Ureter (tissue), 1 donor: ENCODE measurements around the gene CD93. TPM values are rescaled to one million over a fixed set of nuclear protein-coding genes. Genes with fewer than 3 reads are reported as not detected.
A peak's percentile ranks its signal among the peaks of the same experiment; 100 is the strongest.

Experiments used
- DNase-seq: peaks from one replicate; pipeline ENCODE4 v3.0.0-alpha.2; 2020; ENCODE audit warnings: low spot score
- total RNA-seq: library from RNA; stranded (reverse); gene quantifications from one replicate; pipeline ENCODE4 v1.2.4, GENCODE V29; 2023
- donor health status: DM: yes; HTN: yes; CAD: no.

Gene CD93
- total RNA-seq, 1 donor from 2014 or later = 53.7 TPM

DNA sequence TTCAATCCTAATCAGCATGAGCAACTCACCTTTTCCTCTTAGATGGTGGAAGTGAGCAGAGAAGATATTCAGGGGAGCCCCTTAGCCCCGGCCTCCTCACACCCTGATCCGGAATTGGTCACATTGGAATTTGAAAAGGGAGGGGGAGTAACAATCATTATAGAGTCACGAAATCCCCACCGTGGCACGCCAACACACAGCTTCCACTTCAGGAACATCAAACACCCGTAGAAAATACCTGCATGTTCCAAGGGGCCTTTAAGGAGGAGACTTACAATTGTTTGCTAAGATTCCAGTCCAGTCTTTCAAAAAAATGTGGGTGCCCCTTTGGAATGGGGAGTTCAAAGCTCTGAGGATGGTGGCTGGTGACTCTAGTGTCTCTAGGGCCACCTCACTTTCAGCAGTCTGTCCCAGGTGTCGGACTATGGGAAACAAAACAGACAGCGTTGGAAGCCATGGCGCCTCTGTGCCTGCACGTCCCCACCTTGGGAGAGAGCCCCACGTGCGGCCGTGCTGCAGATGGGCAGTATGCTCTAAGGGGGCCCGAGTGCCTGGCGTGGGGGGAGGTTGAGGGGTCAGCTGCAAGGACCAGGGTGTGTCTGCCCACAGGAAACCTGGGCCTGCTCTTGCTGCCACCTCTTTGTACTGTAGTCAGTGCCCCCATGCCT is 2.4 kb downstream of the CD93 start:
- no peak for DNase-seq

DNA sequence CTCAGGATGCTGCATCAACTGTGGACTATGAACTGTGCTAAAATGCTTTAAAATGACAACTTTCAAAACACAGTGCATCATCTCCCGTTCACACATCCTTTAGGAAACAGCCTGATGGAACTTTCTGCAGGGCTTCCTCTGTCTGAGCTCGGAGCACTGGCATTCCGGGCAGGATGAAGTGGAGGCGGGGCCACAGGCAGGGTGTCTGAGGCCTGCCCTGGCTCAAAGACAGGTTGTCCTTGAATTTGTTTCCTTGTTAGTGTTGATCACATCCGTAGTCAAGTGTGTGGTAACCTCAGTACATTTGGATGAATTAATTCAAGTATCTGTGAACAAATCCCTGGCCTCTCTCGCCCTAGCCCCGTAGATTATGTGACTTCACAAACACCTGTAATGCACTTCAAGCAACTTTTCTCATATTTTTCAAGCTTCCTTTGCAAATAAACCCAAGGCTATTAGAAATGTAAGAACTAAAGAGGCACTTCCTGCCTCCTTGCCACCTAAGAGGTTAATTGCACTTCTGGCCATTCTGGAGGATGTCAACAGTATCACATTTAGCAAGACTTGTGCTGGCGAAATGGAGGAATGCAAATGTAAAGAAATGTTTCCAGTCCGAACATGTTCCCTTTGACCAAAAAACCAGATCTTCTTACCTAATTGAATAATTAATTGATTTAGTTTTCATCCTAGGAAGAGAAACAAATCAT is 3.1 kb downstream of the CD93 start:
- DNase-seq = no peak

DNA sequence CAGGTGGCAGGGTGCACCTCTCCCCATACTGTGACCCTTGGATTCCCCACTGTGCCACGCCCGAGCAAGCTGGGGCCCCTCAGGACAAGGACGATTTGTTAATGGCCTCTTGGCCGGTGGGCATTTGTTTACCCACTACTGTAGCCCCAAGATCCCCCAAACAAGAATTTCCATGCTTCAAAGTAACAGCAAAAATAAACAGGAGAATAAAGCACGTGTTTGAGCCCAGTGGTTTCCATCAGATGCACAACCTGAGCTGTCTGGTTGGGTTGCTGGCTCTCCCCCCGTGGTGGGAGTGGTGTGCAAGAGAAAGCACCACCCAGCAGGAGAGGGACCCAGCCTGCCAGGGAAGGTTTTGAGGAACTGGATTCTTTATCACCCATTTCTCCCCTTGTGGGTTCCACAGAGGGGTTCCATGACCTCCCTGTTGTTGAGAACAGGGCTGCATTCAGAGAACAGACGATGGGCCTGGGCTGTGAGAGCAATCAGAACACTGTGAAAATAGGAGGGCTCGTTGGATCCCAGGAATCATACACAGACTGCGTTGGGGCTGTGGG is 4.8 kb downstream of the CD93 start:
- DNase-seq = no peak

DNA sequence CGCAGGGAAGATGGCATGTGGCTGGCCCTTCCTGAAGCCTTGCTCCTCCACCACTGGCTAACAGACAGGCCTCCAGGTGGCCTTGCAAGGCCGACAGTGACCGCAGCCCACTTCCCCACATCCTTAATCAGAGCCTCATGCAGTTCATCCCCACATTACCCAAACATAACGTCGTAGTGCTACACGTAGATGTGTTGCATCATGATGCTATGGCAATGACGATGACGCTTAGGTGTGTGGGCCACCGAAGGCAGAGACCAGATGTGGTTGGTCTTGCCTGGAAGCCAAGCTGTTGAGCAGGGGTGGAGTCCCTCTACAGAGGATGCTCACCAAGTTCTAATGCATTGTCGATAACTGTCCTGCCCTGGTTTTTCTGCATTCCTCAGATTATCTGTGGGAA is 5.6 kb downstream of the CD93 start:
- no peak for DNase-seq

DNA sequence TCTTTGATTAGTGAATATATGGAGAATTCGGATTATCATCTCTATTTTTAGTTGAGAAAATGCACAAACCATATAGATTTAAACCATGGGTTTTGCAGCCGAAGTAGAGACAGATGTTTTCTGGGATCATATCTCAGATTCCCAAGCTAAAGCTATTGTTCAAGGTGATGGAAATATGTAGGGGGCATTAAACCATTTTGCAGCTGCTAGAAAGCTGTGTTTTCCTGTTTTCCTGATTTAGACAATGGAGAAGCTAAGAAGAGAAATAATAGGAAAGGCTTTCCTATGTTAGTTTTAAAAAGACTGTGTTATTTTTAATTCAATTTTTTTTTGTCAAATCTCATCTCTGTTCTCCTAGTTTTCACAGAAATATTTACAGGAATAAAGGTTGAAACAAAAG is 6.2 kb downstream of the CD93 start:
- no peak for DNase-seq

DNA sequence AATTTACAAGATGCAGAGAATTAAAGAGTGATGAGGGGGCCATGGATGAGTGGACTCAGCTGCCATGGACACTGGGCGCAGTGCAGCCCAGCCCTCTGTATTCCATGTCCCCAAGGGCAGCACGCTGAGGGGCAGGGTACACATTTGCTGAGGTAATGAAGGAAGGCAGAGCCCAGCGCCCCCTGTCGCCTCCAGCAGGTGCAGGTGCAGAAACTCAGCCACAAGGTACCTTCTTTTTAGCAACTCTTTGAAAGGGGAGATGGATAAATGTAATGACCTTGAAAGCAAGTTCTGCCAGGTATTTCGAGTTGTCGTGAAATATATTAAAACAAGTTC is 7.1 kb downstream of the CD93 start:
- DNase-seq = no peak

DNA sequence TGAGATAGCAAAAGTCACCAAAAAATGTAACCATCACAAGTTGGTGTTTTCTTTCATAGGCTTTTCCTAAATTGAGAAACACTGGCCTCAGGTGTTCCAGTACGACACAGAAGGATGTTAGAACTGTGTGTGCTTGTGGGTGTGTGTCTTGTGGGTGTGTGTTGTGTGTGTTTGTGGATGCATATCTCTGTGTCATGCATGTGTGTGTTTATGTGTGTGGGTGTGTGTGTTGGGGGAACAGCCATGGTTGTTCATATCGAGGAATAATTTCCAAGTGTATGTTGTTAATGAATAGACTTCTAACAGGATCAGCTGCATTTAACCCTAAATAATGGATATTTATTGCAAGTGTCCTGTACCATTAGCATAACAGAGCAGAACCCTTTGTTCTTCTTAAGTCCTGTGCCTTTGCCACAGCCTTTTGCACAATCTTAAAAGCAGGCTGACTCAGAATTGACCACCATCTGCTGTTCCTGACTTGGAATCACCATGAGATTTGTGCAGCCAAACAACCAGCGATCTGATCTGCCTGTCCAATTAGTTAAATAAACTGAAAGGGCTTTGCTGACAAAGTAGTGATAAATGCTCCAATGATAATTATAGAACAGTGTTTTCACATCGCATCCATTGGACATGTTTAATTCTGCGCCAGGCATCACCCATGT is 7.6 kb downstream of the CD93 start:
- DNase-seq = no peak

DNA sequence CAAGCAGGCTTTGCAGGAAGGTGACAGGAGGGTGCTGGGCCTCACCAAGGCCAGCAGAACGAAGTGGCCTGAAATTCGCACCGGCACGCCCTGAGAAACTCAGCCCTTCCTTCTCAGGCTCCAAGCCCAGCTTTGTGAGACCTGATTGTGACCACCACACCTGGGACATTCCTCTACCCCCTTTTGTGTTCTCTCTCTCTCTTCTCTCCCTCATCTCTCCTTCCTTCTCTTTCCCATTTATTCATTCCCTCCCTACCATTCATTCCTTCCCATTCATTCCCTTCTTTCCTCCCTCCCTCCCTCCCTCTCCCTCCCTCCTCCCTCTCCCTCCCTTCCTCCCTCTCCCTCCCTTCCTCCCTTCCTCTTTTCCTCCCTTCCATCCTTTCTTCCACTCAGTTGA is 8.8 kb downstream of the CD93 start:
- no peak for DNase-seq

DNA sequence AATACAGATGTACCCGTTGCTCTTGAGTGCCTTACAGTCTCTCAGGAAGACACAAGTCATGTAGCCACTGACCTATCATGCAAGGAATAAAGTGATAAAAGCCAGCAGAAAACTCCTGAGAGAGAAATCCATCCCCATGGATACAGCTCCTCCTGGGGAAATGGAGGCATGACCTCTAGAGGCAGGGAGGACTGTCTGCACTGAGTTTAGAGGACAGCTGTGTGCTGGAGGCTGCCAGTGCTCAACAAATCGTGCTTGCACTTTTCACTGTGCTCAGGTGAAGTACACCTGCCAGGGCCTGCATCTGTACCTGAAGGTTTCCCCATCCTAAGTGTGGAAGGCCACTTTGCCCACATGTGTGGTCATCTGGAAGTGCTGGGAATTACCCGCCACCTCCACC is 12.1 kb downstream of the CD93 start:
- DNase-seq = no peak

DNA sequence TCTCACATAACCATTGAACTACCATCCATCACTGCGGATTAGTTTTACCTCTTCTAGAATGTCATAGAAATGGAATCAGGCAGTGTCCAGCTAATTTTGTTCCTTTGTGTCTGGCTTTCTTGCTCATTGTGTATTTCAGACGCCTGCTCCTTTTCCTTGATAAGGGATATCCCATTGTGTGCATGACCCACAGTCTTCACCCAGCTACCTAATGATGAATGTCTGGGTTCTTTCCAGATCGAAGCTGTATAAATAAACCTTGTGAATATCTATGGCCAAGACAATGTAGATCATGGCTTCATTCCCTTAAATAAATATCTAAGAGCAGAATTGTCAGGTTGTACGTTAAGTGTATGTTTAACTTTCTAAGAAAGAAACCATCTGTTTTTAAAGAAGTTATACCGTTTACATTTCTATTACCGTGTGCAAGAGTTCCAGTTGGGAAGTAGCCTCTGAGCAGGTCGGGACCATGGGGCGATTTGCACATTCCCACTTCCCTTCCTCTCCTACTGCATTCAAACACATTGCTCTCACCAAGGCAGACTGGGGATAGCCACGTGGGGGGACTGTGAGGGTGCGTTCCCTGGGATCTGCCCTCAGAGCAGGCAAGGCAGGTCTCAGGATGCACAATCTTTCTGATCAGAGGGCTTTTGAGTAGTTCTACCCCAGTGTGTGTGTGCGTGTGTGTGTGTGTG is 13.1 kb downstream of the CD93 start:
- no peak for DNase-seq

DNA sequence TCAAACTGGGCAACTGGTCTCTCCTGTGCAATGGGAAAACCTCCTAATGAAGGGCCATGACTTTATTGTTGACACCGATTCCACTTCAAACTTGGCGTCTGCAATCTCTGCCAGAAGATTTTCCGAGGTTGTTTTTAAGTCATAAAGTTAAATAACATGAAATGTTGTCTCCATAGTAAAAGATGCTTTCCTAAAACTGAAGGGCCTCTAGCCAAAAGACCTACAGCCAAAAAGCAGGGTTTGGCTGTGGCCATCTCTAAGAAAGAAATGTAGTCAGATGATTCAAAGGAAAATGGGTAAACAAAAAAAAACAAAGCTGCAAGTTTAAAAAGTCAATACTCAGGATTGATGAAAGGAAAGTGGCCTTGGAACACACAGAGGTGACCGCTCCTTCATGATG is 14.1 kb downstream of the CD93 start:
- no peak for DNase-seq

DNA sequence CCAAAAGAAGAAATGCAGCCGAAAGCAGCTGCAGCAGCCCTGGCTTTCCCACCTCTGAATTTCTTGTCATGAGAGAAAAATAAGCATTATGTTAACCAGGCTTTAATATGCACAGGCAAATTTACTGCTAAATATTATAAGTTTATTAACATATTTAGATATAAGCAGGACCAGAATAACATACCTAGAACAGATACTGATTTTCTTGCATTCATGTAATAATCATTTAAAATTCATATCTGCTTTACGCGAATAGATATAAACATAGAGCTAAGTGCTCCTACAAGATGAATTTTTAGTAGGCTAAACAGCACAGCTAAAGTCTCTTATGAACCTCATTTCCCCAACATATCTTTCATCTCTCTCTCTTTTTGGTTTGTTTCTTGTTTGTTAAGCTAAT is 14.7 kb downstream of the CD93 start:
- no peak for DNase-seq

DNA sequence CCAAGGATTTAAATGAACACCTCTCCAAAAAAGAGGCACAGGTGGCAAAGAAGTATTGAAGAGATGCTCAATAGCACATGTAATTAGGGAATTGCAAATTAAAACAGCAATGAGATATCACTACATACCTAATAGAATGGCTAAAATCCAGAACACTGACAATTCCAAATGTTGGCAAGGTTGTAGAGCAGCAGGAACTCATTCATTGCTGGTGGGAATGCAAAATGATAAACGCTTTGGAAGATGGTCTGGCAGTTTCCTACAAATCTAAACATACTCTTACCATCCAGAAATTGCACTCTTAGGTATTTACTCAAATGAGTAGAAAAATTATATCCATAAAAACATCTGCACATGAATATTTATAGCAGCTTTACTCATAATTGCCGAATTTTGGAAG is 17.0 kb downstream of the CD93 start:
- DNase-seq = no peak

DNA sequence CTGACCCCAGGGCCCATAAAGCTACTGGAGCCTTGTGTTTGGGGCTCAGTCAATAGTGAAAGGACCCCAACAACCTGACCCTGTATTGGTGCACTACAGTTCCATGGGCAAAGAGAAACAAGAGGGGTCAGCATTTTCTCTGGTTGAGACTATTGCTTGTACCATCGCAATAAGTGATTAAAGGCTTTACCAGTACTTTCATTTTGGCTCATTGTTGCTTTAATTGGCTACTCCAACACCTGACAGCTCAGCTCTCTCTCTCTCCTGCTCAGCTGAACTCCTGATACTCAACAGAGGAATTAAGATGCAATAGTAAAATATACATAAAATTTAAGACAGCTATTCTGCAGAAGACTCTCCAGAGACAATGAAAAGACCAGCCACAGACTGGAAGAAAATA is 17.8 kb downstream of the CD93 start:
- DNase-seq = no peak

DNA sequence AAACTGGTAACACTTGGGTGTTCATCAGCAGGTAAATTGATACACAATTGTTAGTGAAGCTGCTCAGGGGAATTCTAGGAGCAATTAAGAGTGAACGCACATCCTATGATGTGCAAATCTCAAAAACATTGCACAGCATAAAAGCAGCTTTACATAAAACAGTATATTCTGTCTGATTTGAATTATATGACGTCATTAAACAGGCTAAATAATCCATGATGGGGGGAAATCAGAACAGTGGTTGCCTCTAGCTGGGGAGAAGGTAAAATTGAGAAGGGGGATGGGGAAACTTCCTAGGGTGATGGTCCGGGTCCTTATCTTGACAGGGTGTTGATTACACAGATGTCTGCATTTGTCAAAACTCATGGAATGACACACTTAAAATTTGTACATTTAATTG is 19.4 kb downstream of the CD93 start:
- no peak for DNase-seq

DNA sequence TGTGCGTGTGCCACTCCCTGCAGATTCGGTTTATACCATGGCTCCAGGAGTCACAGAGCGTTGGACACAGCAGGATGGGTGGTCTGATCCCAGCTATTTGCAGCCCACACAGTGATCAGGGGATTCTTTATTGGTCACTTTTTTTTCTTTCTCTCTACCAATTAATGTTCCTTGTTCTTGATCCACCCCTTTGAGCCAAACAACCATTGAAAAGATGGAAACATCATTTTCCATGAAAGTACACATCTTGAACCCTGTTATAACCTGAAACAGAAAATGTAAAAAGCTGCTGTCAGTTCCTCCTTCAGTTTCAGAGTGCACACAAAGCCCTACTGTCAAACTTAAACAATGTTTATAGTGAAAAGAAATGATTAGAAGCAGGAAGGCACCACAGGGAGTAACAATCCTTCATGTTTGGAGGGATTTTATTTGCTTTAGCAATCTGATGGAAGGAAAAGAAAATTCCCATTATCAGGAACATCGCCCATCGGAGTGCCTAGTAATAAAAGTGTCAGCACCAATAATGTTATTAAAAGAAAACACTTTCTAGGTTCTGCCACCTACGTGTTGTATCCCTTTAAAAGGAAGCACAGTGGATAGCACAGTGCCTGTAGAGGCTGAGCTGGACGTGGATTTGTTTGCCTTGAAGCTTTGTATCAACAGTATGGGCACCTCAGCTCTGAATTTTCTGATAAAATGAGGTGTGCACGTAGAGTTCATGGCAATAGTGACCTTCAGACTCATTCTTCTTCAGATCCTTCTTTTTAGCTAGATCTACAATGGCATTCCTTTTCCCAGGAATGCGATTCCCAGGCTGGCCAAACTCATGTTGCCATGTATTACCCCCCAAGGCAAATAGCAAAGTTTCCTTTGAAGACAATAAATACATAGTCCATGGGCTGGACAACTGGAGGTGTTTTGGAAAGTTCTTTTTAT is 20.6 kb downstream of the CD93 start:
- no peak for DNase-seq

DNA sequence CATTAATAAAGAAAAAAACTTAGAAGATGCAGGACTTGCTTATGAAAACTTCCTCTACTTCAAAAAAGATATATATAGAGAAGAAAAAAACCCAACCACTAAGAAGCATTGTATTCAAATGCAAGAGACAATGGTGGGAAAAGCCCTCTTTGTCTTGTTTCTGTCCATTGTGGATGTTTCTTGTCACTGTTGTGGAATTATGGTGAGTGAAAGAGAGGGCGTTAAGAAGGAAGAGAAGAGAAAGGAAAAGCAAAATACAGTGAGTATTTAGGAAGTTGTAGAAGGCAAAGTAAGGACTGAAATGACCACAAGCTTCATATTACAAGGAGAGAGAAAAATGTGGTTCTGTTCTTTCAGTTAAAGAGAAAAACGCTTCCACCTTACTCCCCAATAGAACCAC is 22.5 kb downstream of the CD93 start:
- DNase-seq = no peak

DNA sequence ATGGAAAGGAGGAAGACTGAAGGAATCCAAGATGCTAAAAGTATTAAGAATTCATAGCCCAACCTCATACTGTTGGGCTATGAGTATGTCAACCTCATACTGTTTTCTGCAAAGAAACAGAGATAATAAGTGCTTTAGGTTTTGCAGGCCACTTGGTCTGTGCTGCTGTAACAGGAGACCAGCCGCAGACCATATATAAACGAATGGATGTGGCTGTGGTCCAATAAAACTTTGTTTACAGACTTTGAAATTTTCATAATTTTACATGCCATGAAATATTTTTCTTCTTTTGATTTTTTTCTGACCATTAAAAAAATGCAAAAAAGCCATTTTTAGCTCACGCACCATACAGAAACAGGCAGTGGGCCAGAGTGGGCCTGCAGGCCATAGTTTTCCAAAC is 23.0 kb downstream of the CD93 start:
- DNase-seq = no peak

DNA sequence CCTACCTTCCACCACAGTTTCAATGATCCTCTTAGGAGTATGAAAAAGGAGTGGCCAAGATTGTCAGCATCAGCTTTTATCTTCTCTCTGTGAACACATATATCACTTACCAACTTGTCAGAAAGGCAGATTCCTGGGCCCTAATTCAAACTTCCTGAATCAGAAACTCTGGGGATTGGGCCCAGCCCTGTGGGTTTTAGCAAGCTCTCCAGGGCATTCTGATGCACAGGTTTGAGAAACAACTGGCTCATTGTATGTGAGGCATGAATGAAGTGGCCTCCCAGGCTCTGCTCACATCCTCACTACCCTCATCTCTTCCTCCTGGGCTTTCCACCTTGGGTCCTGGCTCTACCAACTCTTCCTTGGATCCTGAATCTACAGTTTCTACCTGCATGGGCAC is 23.5 kb downstream of the CD93 start:
- DNase-seq = no peak

DNA sequence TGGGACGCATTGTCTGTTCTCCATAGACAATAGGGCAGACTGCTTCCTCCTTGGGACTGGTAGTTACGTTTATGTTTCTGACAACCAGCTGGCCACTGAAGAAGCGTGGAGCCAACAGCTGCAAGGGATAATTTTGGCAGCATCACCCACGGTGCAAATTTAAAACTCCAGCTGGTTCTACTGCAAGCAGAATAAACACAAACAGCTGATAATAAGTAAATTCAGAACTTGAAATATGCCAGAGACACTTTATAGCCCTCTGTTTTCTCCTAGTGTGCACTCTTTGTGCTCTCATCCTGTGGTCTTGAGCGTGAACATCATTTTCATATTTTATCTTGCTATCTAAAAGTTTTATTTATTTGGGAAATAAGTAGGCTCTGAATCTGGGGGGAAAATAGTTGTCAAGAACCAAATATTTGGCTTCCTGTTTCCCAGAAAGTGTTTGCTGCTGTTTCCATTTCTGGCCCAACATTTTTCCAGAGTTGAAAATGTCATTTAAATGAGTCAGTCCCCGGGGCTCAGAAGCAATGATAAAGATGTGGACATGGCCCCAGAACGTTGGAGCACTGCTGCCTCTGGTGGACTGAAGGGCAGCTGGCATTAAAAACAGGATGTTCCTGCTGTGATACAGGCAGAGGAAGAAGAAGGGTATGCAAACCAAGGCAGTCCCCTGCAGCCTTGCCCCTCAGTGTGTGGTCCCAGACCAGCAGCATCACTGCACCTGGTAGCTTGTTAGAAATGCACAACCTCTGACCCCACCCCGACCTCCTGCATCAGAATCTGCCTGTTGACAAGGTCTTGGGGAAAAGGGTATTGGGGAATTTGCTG is 24.2 kb downstream of the CD93 start:
- DNase-seq = peak; percentile 67

DNA sequence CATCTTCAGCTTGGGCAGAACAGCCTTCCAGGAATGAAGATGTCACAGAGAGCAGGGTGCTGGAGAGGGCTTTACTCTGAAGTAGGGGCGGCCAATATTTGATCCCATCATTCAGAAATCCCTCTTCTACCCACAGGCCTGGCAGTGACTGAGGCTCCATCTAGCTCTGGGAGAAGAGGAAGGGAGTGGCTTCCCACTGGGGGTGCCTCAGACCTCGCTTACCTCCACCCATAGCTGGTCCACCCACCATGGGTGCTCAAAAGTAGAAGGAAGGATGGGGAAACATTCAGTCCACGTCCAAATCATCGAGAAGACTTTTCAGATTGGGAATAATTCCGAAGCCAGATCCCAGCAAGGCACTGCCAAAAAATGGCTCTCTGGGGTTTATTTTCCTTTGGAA is 24.9 kb downstream of the CD93 start:
- DNase-seq = no peak
